GM23248 (cell line): ENCODE measurements around the gene PDGFB.

Source experiments
- EZH2 ChIP-seq: fragments of 200-600 bp; sonication (generic); IDR thresholded peaks from 2 replicates; pipeline ENCODE4 v1.6.1; 2018; ENCODE audit warnings: antibody characterized with exemption, mild to moderate bottlenecking; ENCODE audit not compliant: insufficient read depth, poor library complexity, severe bottlenecking
- EZH2phosphoT487 ChIP-seq: fragments of 200-600 bp; sonication (generic); IDR thresholded peaks from 2 replicates; pipeline ENCODE4 v1.6.1; 2018; ENCODE audit warnings: antibody characterized with exemption, moderate library complexity, mild to moderate bottlenecking, low read depth; ENCODE audit not compliant: insufficient read depth

GRCh38 chr22:39215426-39216142 is 29.2 kb downstream of the PDGFB start:
- TF ChIP-seq EZH2 (no peak), EZH2phosphoT487 (no peak)
